ENCODE data around the gene BCOR.

BCOR gene

DNA sequence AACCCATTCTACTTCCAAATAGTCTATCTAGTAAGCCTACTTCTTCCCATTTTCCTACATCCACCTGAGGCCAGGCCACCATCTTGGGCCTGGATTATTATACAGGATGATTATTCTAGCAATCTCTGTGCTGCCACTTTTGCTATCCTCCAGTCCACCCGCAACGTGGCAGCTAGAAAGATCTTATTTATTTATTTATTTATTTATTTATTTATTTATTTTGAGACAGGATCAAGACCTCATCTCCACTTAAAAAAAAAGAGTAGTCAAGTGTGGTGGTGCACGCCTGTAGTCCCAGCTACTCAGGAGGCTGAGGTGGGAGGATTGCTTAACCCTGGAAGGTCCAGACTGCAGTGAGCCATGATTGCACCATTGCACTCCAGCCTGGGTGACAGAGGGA, 15.2 kb upstream of the BCOR start:
- TF ChIP-seq, protein P1, sequence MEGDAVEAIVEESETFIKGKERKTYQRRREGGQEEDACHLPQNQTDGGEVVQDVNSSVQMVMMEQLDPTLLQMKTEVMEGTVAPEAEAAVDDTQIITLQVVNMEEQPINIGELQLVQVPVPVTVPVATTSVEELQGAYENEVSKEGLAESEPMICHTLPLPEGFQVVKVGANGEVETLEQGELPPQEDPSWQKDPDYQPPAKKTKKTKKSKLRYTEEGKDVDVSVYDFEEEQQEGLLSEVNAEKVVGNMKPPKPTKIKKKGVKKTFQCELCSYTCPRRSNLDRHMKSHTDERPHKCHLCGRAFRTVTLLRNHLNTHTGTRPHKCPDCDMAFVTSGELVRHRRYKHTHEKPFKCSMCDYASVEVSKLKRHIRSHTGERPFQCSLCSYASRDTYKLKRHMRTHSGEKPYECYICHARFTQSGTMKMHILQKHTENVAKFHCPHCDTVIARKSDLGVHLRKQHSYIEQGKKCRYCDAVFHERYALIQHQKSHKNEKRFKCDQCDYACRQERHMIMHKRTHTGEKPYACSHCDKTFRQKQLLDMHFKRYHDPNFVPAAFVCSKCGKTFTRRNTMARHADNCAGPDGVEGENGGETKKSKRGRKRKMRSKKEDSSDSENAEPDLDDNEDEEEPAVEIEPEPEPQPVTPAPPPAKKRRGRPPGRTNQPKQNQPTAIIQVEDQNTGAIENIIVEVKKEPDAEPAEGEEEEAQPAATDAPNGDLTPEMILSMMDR (IDR thresholded peaks at IDR 0.05; ENCODE audit: low read length, missing control alignments), result no peak
- DNase-seq (ENCODE audit: low read depth), result no peak
- no peak overlapping the region for H3K4me3 ChIP-seq (replicated peaks; ENCODE audit: low read depth, low read length)

DNA sequence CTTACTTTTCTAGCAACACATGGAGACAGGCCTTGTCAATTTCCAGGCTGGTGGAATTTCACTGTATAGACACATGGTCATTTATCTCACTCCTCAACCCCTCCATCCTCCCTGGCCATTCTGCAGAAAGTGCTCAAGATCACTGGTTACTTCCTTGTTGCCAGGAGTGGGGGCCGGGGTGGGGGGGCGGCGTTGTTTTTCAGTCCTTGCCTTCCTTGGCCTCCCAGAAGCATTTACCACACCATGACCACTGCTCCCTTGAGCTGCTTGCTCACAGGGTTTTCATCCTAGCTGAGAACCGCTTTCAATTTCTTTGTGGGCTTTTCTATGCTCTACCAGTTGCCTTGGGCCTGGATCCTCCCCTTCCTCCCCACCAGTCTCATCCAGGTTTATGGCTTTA, 14.1 kb upstream of the BCOR start:
- TF ChIP-seq, protein P1 (IDR thresholded peaks at IDR 0.05; ENCODE audit: low read length, missing control alignments), result no peak
- no peak overlapping the region for H3K4me3 ChIP-seq (replicated peaks; ENCODE audit: low read depth, low read length)
- no peak for DNase-seq (ENCODE audit: low read depth)

DNA sequence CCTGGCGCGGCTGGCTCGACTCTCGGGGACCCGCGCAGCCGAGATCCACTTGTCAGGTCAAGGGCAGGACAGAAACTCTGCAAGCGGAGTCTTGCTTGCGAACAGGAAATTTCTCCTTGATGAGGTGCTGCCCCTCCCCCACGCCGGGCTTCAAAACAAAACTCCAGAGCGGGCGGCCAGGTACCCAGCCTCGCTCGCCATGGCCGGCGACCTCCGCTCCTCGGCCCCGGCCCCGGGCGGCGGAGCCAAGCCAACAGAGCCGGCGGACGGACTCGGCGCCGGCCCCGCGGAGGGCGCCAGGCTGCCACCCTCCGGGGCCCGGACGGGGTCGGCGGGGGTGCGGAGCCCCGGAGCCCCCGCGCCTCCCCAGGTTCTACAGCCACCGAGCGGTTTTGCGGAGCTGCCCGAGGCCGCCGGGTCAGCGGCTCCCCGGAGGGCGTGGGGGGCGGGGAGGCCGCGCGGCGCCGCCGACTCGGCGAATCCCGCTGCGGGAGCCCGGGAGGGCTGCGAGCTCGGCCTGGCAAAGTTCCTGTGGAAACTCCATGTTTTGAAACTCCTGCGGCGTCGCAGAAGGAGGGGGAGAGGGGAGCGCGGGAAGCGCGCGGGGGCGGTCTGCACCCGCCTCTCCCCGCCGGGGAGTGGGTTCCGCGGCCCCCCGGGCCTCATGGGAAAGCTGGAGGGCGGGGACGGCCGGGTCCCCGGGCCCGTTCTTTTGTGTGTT, 11.7 kb upstream of the BCOR start:
- peak overlapping the region; percentile 48 for H3K4me3 ChIP-seq (replicated peaks; ENCODE audit: low read depth, low read length)
- TF ChIP-seq, protein P1 (IDR thresholded peaks at IDR 0.05; ENCODE audit: low read length, missing control alignments), result no peak
- peak; percentile 68 for DNase-seq (ENCODE audit: low read depth)

DNA sequence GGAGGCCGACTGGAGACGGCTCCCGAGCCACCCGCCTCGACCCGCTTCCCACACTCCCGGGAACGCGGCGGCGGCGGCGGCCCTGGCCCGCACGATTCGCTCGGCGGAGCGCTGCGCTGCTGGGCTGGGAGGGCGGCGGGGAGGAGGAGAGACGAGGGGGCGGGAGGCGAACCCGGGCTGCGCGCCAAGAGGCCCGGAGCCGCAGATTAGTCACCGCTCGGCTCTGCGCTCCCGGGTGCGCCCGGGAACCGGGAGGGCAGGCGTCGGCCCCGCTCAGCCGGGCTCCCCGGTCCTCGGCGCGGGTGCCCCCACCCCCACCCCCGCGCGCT, 11.2 kb upstream of the BCOR start:
- peak overlapping the region; percentile 48 for H3K4me3 ChIP-seq (replicated peaks; ENCODE audit: low read depth, low read length)
- DNase-seq (ENCODE audit: low read depth), result peak; percentile 80
- TF ChIP-seq, protein P1 (IDR thresholded peaks at IDR 0.05; ENCODE audit: low read length, missing control alignments), result no peak

DNA sequence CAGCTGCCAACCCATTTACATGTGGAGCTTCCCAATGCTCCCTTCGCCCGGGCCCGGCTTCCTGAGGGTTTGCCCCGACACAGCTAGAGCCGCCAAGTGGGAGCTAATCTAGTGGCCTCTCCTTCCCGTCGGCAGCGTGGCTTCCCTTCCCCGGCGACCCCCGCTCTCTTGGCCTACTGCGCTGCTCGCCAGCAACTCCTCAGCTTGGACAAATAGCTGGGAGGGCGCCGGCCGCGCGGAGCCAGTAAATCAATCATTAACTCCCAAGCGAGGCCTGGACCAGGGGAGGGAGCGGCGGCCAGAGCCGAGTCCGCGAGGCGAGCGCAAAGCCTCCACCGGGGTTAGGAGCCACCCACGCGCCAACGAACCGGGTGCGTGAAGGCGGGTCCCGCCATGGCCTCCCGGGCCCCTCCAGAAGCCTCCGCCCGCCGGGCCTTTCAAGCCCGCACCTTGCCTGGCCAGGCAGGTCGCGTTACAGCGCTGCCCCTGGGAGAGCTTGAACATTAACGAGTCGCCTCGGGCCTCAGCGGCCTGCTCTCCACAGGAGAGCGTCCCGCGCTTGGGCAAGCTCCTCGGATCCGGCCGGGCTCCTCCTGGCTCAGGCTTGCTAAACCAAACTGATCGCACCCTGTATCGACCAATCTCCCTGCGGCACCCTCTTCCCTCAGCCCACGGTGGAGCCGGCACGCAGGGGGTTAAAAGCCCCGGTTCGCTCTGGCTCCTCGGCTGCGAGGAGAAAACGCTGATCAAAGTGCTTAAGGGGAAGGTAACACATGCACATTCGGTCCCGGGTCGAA, 10.6 kb upstream of the BCOR start:
- H3K4me3 ChIP-seq (replicated peaks; ENCODE audit: low read depth, low read length), result peak overlapping the region; percentile 19

DNA sequence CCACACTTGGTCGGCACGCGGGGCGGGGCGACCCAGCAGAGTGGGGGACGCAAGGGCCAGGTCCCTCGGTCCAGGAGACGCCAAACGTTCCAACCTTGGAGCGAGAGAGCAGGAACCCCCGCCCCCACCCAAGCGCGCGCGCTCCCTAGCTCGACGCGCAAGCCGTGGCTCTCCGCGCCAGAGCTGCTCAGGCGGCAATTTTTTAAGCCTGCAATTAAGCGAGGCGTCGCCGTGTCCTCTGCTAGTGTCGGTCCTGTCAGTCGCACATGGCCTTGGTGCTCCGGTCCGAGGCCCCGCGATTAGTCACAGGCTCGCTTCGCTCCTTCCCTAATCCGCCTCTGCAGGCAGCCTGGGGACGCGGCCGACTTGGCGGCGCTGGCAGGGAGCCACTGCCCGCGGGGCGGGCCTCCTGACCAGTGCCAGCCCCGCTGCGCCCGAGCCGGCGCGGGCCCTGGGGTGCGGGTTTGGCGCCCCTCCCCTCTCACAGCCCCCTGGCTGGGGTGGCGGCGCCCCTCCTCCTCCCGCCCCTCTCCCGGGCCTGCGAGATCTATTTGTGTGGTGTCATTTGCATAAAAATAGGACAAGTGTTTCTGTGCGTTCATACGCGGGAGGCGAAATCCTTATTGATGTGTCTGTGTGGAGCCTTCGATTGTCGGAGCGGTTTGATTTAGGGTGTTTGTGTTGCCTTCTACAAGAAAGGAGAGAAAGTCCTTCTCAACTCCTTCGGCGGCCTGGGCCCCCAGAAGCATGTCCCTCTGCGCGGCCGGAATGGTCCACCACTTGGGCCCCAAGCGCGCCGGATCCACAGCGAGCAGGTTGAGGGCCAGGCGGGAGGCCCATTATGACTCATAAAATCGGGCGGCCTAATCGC, 9.8 kb upstream of the BCOR start:
- TF ChIP-seq, protein P1 (IDR thresholded peaks at IDR 0.05; ENCODE audit: low read length, missing control alignments), result no peak
- no peak overlapping the region for H3K4me3 ChIP-seq (replicated peaks; ENCODE audit: low read depth, low read length)
- DNase-seq (ENCODE audit: low read depth), result no peak

More for the DNA sequence above, 10.6 kb upstream of the BCOR start:
- TF ChIP-seq, protein P1 (IDR thresholded peaks at IDR 0.05; ENCODE audit: low read length, missing control alignments), result no peak
- no peak for DNase-seq (ENCODE audit: low read depth)
